ENCODE data around the gene AFF1.

DNA sequence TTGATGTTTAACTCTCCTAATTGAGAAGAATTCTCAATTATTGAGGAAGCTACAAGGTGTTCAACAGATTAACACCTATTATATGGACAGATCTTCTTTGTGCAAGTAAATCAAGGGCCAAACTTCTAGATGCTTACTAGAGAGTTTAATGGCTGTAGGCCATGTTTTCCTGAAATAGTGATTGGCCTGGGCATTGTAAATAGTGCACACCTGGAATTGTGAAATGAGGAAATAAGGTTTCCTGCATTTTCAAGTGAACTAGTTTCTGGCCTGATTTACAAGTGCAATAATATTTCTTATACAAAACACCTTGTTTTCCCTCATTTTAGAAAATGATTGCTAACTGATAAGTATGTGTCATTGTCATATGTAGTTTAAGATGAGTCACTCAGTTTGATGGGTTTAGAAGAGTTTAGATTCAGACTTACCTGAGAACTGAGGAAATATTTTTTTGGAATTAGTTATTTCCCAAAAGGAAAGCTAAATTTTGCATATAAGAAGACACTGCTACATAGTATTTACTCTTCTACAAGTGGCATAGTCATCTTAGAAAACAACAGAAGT is 21.2 kb downstream of the AFF1 start:
- TF ChIP-seq POLR2AphosphoS5 (IDR thresholded peaks at IDR 0.05; ENCODE audit: low read depth, low read length) = no peak
- no peak for TF ChIP-seq TAF1 (IDR thresholded peaks at IDR 0.05; ENCODE audit: borderline replicate concordance, low read depth, low read length)
- no peak for TF ChIP-seq POLR2A (IDR thresholded peaks at IDR 0.05; ENCODE audit: low read depth, low read length)

Measured in GM12892 (cell line).